Vagina (tissue), 2 donors: ENCODE data around the gene TVP23A.

Experiments
- POLR2A ChIP-seq, 2 donors: fragments of 450-650 bp; IDR thresholded peaks; one replicate each; pipeline ENCODE4 v1.6.1; 2017; ENCODE audit warnings: antibody characterized with exemption in 2 of 2, mild to moderate bottlenecking in 2 of 2, moderate library complexity in 2 of 2
- TF ChIP-seq, protein P1 (sequence below), 3 experiments: fragments of 450-650 bp in 2 of 3; fragments of 200-600 bp in 1 of 3; sonication (generic) in 1 of 3; IDR thresholded peaks; one replicate each; pipeline ENCODE4 v1.5.1; 2017 to 2019; ENCODE audit warnings: antibody characterized with exemption in 3 of 3, mild to moderate bottlenecking in 2 of 3, moderate library complexity in 2 of 3

DNA sequence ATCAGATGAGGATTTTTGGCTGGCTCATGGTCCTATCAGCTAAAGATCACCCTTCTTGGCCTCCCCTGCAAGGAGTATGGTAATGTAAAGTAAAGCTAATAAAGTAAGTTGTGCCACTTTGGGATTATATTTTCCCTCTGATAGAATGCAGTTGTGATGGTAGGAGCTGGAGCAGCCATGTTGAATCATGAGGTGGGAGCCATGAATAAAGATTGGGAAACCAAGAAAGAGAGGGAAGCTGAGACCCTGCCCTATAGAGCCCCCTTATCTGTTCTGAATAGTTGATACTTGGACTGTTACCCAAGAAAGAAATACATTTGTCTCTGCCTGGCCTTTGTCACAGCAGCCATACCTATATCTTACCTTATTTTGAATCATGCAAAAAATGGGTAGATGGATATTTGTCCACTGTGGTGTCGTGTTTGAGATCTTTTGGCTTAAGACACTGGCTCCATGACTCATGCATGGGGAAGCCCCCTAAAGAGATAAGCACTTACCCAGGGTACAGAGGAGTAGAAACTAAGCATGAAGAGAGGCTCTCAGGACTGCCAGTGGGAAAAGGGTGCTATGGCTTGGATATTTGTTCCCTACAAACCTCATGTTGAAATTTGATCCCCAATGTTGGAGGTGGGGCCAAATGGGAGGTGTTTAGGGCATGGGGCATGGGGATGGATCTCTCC lies 17.7 kb upstream of the TVP23A start:
- TF ChIP-seq POLR2A (IDR thresholded peaks at IDR 0.05): no peak
- TF ChIP-seq, protein P1, sequence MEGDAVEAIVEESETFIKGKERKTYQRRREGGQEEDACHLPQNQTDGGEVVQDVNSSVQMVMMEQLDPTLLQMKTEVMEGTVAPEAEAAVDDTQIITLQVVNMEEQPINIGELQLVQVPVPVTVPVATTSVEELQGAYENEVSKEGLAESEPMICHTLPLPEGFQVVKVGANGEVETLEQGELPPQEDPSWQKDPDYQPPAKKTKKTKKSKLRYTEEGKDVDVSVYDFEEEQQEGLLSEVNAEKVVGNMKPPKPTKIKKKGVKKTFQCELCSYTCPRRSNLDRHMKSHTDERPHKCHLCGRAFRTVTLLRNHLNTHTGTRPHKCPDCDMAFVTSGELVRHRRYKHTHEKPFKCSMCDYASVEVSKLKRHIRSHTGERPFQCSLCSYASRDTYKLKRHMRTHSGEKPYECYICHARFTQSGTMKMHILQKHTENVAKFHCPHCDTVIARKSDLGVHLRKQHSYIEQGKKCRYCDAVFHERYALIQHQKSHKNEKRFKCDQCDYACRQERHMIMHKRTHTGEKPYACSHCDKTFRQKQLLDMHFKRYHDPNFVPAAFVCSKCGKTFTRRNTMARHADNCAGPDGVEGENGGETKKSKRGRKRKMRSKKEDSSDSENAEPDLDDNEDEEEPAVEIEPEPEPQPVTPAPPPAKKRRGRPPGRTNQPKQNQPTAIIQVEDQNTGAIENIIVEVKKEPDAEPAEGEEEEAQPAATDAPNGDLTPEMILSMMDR (IDR thresholded peaks at IDR 0.05): no peak
